Measurements from ENCODE around the gene ADH4. TPM values are rescaled to one million over a fixed set of nuclear protein-coding genes. Genes with fewer than 3 reads are reported as not detected.

The ADH4 gene
- total RNA-seq, 1 experiment from 2014 or later: 0.11 TPM

DNA sequence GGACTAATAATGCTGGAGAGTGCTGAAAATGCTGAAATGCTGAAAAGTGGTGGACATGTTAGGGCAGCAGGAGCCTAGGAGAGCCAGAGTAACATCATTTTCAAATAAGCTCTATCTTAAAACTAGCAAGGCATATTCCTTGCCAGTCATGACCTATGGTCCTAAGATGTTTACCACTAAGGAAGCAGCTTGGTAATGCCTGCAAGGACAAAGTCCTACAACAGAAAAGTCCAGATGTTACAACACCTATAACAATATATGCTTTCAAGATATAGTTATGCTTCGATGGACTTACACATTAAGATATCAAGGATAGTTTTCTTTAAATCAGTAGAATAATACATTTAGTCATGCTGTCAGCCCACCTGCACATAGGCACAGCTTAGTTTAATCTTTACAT, 4.5 kb upstream of the ADH4 start (continued):
- TF ChIP-seq, protein P1, sequence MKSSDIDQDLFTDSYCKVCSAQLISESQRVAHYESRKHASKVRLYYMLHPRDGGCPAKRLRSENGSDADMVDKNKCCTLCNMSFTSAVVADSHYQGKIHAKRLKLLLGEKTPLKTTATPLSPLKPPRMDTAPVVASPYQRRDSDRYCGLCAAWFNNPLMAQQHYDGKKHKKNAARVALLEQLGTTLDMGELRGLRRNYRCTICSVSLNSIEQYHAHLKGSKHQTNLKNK (CRISPR knock-in tag; IDR thresholded peaks at IDR 0.05): no peak

DNA sequence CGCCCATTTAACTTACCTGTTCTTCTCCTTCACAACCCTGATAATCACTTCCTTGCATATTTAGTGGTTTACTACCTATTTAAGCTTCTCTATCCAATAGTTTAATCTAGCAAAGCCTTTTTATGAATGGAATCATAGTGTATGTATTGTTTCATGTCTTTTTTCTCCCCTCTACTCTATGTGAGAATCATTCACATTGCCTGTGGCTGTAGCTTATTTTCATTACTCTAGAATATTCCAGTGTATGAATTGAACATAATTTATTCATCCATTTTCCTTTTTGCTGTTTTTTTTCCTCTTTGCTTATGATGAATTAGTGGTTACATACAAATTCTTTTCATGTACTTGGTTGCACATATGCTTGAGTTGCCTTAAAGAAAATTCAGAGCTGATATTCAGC, 490 bp upstream of the ADH4 start:
- Mint-ChIP-seq H3K27me3 (ENCODE audit: low read depth) (no peaks in the 10 kb centered on the region), H3K4me3 (no peak overlapping the region), H3K9me3 (peaks cover 14% of the 10 kb centered on the region), H3K36me3 (peaks cover 10% of the 10 kb centered on the region), H3K27ac (no peak overlapping the region), H3K4me1 (peaks cover 8% of the 10 kb centered on the region)
- DNase-seq (ENCODE audit: low spot score): no peak
- ChIA-PET CTCF (interaction anchor here (1.6 kb wide), 1 partner anchor 89 kb away, joined by 4 read pairs; no protein-coding TSS in a partner anchor), POLR2A (no interaction called here)
- TF ChIP-seq, protein P2, sequence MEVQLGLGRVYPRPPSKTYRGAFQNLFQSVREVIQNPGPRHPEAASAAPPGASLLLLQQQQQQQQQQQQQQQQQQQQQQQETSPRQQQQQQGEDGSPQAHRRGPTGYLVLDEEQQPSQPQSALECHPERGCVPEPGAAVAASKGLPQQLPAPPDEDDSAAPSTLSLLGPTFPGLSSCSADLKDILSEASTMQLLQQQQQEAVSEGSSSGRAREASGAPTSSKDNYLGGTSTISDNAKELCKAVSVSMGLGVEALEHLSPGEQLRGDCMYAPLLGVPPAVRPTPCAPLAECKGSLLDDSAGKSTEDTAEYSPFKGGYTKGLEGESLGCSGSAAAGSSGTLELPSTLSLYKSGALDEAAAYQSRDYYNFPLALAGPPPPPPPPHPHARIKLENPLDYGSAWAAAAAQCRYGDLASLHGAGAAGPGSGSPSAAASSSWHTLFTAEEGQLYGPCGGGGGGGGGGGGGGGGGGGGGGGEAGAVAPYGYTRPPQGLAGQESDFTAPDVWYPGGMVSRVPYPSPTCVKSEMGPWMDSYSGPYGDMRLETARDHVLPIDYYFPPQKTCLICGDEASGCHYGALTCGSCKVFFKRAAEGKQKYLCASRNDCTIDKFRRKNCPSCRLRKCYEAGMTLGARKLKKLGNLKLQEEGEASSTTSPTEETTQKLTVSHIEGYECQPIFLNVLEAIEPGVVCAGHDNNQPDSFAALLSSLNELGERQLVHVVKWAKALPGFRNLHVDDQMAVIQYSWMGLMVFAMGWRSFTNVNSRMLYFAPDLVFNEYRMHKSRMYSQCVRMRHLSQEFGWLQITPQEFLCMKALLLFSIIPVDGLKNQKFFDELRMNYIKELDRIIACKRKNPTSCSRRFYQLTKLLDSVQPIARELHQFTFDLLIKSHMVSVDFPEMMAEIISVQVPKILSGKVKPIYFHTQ (CRISPR knock-in tag; IDR thresholded peaks at IDR 0.05): no peak
- TF ChIP-seq, protein P3, sequence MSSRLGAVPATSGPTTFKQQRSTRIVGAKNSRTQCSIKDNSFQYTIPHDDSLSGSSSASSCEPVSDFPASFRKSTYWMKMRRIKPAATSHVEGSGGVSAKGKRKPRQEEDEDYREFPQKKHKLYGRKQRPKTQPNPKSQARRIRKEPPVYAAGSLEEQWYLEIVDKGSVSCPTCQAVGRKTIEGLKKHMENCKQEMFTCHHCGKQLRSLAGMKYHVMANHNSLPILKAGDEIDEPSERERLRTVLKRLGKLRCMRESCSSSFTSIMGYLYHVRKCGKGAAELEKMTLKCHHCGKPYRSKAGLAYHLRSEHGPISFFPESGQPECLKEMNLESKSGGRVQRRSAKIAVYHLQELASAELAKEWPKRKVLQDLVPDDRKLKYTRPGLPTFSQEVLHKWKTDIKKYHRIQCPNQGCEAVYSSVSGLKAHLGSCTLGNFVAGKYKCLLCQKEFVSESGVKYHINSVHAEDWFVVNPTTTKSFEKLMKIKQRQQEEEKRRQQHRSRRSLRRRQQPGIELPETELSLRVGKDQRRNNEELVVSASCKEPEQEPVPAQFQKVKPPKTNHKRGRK (CRISPR knock-in tag; IDR thresholded peaks at IDR 0.05; ENCODE audit: borderline replicate concordance): no peak
- TF ChIP-seq, protein P1 (CRISPR knock-in tag; IDR thresholded peaks at IDR 0.05): no peak
- no peak for TF ChIP-seq ZNF317 (CRISPR knock-in tag; IDR thresholded peaks at IDR 0.05; ENCODE audit: borderline replicate concordance, low read depth)
- no peak for TF ChIP-seq NFE2L1 (CRISPR knock-in tag; IDR thresholded peaks at IDR 0.05)
- TF ChIP-seq, protein P4, sequence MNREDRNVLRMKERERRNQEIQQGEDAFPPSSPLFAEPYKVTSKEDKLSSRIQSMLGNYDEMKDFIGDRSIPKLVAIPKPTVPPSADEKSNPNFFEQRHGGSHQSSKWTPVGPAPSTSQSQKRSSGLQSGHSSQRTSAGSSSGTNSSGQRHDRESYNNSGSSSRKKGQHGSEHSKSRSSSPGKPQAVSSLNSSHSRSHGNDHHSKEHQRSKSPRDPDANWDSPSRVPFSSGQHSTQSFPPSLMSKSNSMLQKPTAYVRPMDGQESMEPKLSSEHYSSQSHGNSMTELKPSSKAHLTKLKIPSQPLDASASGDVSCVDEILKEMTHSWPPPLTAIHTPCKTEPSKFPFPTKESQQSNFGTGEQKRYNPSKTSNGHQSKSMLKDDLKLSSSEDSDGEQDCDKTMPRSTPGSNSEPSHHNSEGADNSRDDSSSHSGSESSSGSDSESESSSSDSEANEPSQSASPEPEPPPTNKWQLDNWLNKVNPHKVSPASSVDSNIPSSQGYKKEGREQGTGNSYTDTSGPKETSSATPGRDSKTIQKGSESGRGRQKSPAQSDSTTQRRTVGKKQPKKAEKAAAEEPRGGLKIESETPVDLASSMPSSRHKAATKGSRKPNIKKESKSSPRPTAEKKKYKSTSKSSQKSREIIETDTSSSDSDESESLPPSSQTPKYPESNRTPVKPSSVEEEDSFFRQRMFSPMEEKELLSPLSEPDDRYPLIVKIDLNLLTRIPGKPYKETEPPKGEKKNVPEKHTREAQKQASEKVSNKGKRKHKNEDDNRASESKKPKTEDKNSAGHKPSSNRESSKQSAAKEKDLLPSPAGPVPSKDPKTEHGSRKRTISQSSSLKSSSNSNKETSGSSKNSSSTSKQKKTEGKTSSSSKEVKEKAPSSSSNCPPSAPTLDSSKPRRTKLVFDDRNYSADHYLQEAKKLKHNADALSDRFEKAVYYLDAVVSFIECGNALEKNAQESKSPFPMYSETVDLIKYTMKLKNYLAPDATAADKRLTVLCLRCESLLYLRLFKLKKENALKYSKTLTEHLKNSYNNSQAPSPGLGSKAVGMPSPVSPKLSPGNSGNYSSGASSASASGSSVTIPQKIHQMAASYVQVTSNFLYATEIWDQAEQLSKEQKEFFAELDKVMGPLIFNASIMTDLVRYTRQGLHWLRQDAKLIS (CRISPR knock-in tag; IDR thresholded peaks at IDR 0.05; ENCODE audit: borderline replicate concordance): no peak
- no peak for TF ChIP-seq TEAD1 (CRISPR knock-in tag; IDR thresholded peaks at IDR 0.05)
- TF ChIP-seq EMX1 (CRISPR knock-in tag; IDR thresholded peaks at IDR 0.05): no peak
- no peak for TF ChIP-seq HMGA2 (CRISPR knock-in tag; IDR thresholded peaks at IDR 0.05)
- TF ChIP-seq TCF7 (CRISPR knock-in tag; IDR thresholded peaks at IDR 0.05; ENCODE audit: low read depth): no peak
- TF ChIP-seq FOXJ3 (CRISPR knock-in tag; IDR thresholded peaks at IDR 0.05; ENCODE audit: borderline replicate concordance): no peak
- TF ChIP-seq GABPB1 (CRISPR knock-in tag; IDR thresholded peaks at IDR 0.05): no peak
- TF ChIP-seq PRRX2 (CRISPR knock-in tag; IDR thresholded peaks at IDR 0.05): no peak
- TF ChIP-seq, protein P5, sequence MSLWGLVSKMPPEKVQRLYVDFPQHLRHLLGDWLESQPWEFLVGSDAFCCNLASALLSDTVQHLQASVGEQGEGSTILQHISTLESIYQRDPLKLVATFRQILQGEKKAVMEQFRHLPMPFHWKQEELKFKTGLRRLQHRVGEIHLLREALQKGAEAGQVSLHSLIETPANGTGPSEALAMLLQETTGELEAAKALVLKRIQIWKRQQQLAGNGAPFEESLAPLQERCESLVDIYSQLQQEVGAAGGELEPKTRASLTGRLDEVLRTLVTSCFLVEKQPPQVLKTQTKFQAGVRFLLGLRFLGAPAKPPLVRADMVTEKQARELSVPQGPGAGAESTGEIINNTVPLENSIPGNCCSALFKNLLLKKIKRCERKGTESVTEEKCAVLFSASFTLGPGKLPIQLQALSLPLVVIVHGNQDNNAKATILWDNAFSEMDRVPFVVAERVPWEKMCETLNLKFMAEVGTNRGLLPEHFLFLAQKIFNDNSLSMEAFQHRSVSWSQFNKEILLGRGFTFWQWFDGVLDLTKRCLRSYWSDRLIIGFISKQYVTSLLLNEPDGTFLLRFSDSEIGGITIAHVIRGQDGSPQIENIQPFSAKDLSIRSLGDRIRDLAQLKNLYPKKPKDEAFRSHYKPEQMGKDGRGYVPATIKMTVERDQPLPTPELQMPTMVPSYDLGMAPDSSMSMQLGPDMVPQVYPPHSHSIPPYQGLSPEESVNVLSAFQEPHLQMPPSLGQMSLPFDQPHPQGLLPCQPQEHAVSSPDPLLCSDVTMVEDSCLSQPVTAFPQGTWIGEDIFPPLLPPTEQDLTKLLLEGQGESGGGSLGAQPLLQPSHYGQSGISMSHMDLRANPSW (CRISPR knock-in tag; conservative IDR thresholded peaks at IDR 0.05; ENCODE audit: low read depth): no peak
- TF ChIP-seq, protein P6, sequence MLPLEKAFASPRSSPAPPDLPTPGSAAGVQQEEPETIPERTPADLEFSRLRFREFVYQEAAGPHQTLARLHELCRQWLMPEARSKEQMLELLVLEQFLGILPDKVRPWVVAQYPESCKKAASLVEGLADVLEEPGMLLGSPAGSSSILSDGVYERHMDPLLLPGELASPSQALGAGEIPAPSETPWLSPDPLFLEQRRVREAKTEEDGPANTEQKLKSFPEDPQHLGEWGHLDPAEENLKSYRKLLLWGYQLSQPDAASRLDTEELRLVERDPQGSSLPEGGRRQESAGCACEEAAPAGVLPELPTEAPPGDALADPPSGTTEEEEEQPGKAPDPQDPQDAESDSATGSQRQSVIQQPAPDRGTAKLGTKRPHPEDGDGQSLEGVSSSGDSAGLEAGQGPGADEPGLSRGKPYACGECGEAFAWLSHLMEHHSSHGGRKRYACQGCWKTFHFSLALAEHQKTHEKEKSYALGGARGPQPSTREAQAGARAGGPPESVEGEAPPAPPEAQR (CRISPR knock-in tag; IDR thresholded peaks at IDR 0.05): no peak
- TF ChIP-seq, protein P7, sequence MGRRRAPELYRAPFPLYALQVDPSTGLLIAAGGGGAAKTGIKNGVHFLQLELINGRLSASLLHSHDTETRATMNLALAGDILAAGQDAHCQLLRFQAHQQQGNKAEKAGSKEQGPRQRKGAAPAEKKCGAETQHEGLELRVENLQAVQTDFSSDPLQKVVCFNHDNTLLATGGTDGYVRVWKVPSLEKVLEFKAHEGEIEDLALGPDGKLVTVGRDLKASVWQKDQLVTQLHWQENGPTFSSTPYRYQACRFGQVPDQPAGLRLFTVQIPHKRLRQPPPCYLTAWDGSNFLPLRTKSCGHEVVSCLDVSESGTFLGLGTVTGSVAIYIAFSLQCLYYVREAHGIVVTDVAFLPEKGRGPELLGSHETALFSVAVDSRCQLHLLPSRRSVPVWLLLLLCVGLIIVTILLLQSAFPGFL (CRISPR knock-in tag; IDR thresholded peaks at IDR 0.05; ENCODE audit: borderline replicate concordance): no peak
- TF ChIP-seq NR2C2 (CRISPR knock-in tag; IDR thresholded peaks at IDR 0.05): no peak
- no peak for TF ChIP-seq ZNF396 (CRISPR knock-in tag; IDR thresholded peaks at IDR 0.05; ENCODE audit: borderline replicate concordance)
- TF ChIP-seq, protein P8, sequence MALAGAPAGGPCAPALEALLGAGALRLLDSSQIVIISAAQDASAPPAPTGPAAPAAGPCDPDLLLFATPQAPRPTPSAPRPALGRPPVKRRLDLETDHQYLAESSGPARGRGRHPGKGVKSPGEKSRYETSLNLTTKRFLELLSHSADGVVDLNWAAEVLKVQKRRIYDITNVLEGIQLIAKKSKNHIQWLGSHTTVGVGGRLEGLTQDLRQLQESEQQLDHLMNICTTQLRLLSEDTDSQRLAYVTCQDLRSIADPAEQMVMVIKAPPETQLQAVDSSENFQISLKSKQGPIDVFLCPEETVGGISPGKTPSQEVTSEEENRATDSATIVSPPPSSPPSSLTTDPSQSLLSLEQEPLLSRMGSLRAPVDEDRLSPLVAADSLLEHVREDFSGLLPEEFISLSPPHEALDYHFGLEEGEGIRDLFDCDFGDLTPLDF (CRISPR knock-in tag; IDR thresholded peaks at IDR 0.05): no peak
- ATAC-seq: no peak
